Measurements from ENCODE around the gene RAB5IF. TPM values are rescaled to one million over a fixed set of nuclear protein-coding genes. Genes with fewer than 3 reads are reported as not detected.

The RAB5IF gene, protein sequence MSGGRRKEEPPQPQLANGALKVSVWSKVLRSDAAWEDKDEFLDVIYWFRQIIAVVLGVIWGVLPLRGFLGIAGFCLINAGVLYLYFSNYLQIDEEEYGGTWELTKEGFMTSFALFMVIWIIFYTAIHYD
- total RNA-seq, result 59.6 and 77.4 TPM in 2 replicates

DNA sequence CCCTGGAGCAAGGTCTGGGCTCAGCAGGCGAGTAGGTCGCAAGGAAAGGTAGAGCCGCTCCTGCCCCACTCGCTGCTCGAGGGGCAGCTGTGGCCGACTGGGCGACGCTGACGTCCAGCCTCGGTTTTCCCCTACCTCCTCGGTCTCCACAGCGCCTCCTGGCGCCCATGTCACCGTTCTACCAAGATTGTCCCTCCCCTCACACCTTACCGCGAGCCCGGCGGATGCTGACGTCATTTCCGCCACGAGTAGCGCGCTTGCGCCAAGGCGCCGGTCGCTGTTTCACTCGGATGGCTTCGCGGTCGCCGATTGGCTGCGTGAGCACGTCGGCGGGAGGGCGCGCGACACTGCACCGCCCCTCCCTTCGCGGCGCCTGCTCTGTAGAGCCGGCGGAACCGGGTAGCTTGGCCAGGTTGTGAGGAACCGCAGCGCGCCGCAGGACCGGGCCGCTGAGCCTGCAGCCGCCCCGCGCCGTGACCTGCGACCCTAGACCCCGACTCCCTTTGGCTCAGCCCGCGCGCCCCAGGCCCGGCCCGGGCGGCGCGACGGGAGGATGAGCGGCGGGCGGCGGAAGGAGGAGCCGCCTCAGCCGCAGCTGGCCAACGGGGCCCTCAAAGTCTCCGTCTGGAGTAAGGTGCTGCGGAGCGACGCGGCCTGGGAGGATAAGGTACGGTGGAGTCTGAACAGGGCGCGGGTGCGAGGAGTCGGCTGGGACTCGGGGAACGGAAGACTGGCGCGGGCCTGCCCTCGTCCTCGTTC, at the start of gene RAB5IF:
Gene RAB5IF (plus strand): TSS at position 381 of the 759 bp plus-strand sequence. CDS start 173 bp downstream, at position 554.

DNA sequence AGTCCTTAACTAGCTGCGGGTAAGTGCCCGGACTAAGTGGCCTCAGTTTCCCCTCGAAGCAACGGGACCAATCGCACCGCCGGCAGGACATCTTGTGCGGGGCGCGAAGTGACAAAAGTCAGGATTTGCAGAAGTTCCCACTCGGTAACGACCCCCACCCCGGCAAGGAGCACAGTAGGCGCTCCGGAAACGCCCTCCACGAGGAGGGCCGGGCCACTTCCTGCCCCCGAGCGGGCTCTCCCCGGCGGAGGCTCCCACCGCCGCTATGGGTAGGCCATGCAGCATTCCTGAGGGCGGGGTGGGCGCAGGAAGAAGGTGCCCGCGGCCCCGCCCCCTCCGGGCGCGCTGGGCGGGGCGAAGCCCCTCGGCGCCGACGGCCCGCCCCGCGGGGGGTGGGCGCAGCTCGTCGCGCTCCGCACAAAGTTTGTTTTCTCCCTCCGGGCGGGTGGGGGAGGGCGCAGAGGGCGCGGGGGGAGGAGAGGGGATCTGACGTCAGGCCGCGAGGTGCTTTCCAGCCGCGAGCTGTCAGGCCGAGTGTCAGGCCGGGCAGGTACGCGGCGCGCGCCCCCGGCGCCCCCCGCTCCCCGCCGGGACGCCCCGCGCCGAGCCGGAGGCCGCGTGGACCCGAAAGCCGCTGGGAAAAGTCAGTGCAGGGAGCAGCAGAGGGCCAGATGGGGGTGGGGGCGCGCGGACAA, 32.3 kb upstream of the RAB5IF start, which contains the start of gene TGIF2:
Gene TGIF2 (plus strand): TSS at position 495 of the 695 bp plus-strand sequence. CDS start 5,178 bp downstream, outside the sequence.

DNA sequence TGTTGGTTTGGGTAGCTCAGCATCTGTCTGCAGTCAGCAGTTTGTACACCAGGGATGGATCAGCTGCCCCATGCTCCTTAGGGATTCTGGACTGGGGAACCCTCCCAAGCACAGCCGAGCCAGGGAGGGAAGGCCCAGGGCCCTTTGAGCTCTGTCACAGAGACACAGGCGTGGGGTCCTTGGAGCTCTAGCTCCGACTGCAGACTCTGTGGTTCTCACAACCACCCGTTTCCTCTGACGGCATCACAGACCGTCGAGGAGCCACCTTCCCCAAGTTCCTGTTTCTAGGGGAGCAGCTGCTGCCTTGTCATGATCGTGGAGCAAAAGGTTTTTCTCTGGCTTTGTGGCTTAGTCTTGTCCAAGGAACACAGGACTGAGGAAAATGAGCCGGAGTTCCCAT, 40.4 kb downstream of the RAB5IF start, which contains the start of gene SLA2:
Gene SLA2 (minus strand): TSS at position 199 of the 400 bp plus-strand sequence. CDS start 4,861 bp downstream, outside the sequence.

Other genes with a start within 250 kb of the RAB5IF start
- 3.2 and 4.3 TPM in 2 replicates for gene MYL9, start 64.3 kb upstream of the RAB5IF start, total RNA-seq
- 11.5 and 20.1 TPM in 2 replicates for gene TGIF2, start 32.2 kb upstream of the RAB5IF start, total RNA-seq
- not detected in 2 replicates for gene SLA2, start 40.4 kb downstream of the RAB5IF start, total RNA-seq
- 16.2 and 20.3 TPM in 2 replicates for gene NDRG3, start 140.3 kb downstream of the RAB5IF start, total RNA-seq
- 21.0 and 22.8 TPM in 2 replicates for gene DSN1, start 168.0 kb downstream of the RAB5IF start, total RNA-seq